ENCODE data around the gene PLA2G4A.

Gene PLA2G4A

GRCh38 chr1:186927884-186928283, 99.1 kb downstream of the PLA2G4A start:
- no peak for DNase-seq

- DNase-seq = no peak
Observed at GRCh38 chr1:186930238-186930637, 101.5 kb downstream of the PLA2G4A start.

GRCh38 chr1:186937016-186937670, 108.4 kb downstream of the PLA2G4A start:
- DNase-seq = no peak

- no peak for DNase-seq
Observed at GRCh38 chr1:186943891-186944686, 115.3 kb downstream of the PLA2G4A start.

- DNase-seq = no peak
Observed at GRCh38 chr1:186945146-186945545, 116.4 kb downstream of the PLA2G4A start.

- DNase-seq = no peak
Observed at GRCh38 chr1:186948535-186948934, 119.8 kb downstream of the PLA2G4A start.

GRCh38 chr1:186949173-186949572, 120.4 kb downstream of the PLA2G4A start:
- no peak for DNase-seq

- DNase-seq = no peak
Observed at GRCh38 chr1:186950547-186950946, 121.8 kb downstream of the PLA2G4A start.

GRCh38 chr1:186953876-186954275, 125.1 kb downstream of the PLA2G4A start:
- no peak for DNase-seq

- no peak for DNase-seq
Observed at GRCh38 chr1:186957314-186957713, 128.6 kb downstream of the PLA2G4A start.

GRCh38 chr1:186958520-186958919, 129.8 kb downstream of the PLA2G4A start:
- DNase-seq = no peak

GRCh38 chr1:186960861-186961260, 132.1 kb downstream of the PLA2G4A start:
- DNase-seq = no peak

GRCh38 chr1:186965847-186966246, 137.1 kb downstream of the PLA2G4A start:
- DNase-seq = no peak

GRCh38 chr1:186966456-186966855, 137.7 kb downstream of the PLA2G4A start:
- no peak for DNase-seq

GRCh38 chr1:186967656-186968394, 139.1 kb downstream of the PLA2G4A start:
- DNase-seq = no peak

- DNase-seq = no peak
Observed at GRCh38 chr1:186974774-186975181, 146.0 kb downstream of the PLA2G4A start.

- DNase-seq = no peak
Observed at GRCh38 chr1:186975220-186975619, 146.5 kb downstream of the PLA2G4A start.

- DNase-seq = no peak
Observed at GRCh38 chr1:186976700-186977099, 148.0 kb downstream of the PLA2G4A start.

GRCh38 chr1:186977266-186977957, 148.7 kb downstream of the PLA2G4A start:
- DNase-seq = no peak

GRCh38 chr1:186978596-186979556, 150.1 kb downstream of the PLA2G4A start:
- no peak for DNase-seq

- no peak for DNase-seq
Observed at GRCh38 chr1:186980400-186980799, 151.7 kb downstream of the PLA2G4A start.

GRCh38 chr1:186982116-186982515, 153.4 kb downstream of the PLA2G4A start:
- DNase-seq = no peak
